GM12892 (cell line): Measurements from ENCODE around the gene SOD1.

Experiments
- POLR2A ChIP-seq: IDR thresholded peaks from 2 replicates; pipeline ENCODE4 v1.6.1; 2011; ENCODE audit warnings: low read depth, low read length, control low read depth
- POLR2AphosphoS5 ChIP-seq: IDR thresholded peaks from 2 replicates; pipeline ENCODE4 v1.6.1; 2011; ENCODE audit warnings: low read depth, low read length, control low read depth

- TF ChIP-seq POLR2AphosphoS5 (no peak), POLR2A (no peak)
Measured at GRCh38 chr21:31624181-31624580, 35.3 kb upstream of the SOD1 start.
